Measurements from ENCODE around the gene SLC12A9.
"Not testable (repeated sequence)": the region's sequence is repeated elsewhere in the genome, so short reads cannot be mapped to it uniquely, and the experiment has no call there.

The SLC12A9 gene
- 12.5 to 82.0 (median 55.9) reads per million in 18 experiments for total RNA-seq

- peak; percentile 92 to 96 for DNase-seq
Observed at GRCh38 chr7:100852048-100852872, at the start of gene SLC12A9. Gene SLC12A9 (plus strand): TSS chr7:100852713. CDS start chr7:100854198, 1,485 bp downstream.

GRCh38 chr7:100802951-100803350 lies 49.6 kb upstream of the SLC12A9 start:
- DNase-seq = no peak

- peak; percentile 87 to 88 for DNase-seq
Observed at GRCh38 chr7:100803398-100804161, 48.9 kb upstream of the SLC12A9 start.

GRCh38 chr7:100804681-100805431 lies 47.7 kb upstream of the SLC12A9 start:
- no peak for DNase-seq

GRCh38 chr7:100806276-100806675 lies 46.2 kb upstream of the SLC12A9 start:
- DNase-seq = no peak

- DNase-seq = not testable (repeated sequence)
Observed at GRCh38 chr7:100806883-100807282, 45.6 kb upstream of the SLC12A9 start.

GRCh38 chr7:100808354-100808875 lies 44.1 kb upstream of the SLC12A9 start:
- no peak for DNase-seq

GRCh38 chr7:100811480-100811879 lies 41.0 kb upstream of the SLC12A9 start:
- no peak for DNase-seq

- no peak for DNase-seq
Observed at GRCh38 chr7:100812729-100813128, 39.8 kb upstream of the SLC12A9 start.

GRCh38 chr7:100816515-100816914 lies 36.0 kb upstream of the SLC12A9 start:
- DNase-seq = not testable (repeated sequence)

- no peak for DNase-seq
Observed at GRCh38 chr7:100817097-100817496, 35.4 kb upstream of the SLC12A9 start.

- DNase-seq = no peak
Observed at GRCh38 chr7:100818366-100818765, 34.1 kb upstream of the SLC12A9 start.

- DNase-seq = no peak
Observed at GRCh38 chr7:100818825-100819224, 33.7 kb upstream of the SLC12A9 start.

- DNase-seq = no peak
Observed at GRCh38 chr7:100819586-100819985, 32.9 kb upstream of the SLC12A9 start.

GRCh38 chr7:100822236-100823139 lies 30.0 kb upstream of the SLC12A9 start:
- no peak for DNase-seq

- no peak for DNase-seq
Observed at GRCh38 chr7:100823140-100823525, 29.4 kb upstream of the SLC12A9 start.

- DNase-seq = no peak
Observed at GRCh38 chr7:100823534-100823933, 29.0 kb upstream of the SLC12A9 start.

- no peak for DNase-seq
Observed at GRCh38 chr7:100824499-100825214, 27.9 kb upstream of the SLC12A9 start.

GRCh38 chr7:100825215-100825671 lies 27.3 kb upstream of the SLC12A9 start:
- no peak for DNase-seq

GRCh38 chr7:100825751-100826513 lies 26.6 kb upstream of the SLC12A9 start:
- DNase-seq = no peak
